Thymus (tissue), 11 donors: ENCODE data around the gene C6orf47. TPM values are rescaled to one million over a fixed set of nuclear protein-coding genes. Genes with fewer than 3 reads are reported as not detected.

Experiments used
- DNase-seq, 9 donors: peaks; one replicate each; pipeline ENCODE4 v3.0.0-alpha.2; 2013; ENCODE audit warnings: low spot score in 9 of 9, low read depth in 6 of 9, missing footprints in 1 of 9
- H3K27ac ChIP-seq, 2 donors: one replicate each; pipeline ENCODE4 v1.5.1; 2013; ENCODE audit warnings: control low read depth in 1 of 2, low read depth in 1 of 2, low read length in 1 of 2, mild to moderate bottlenecking in 1 of 2, moderate library complexity in 1 of 2
- H3K27me3 ChIP-seq, 2 donors: one replicate each; pipeline ENCODE4 v1.5.1; 2013; ENCODE audit warnings: low read length in 1 of 2; ENCODE audit not compliant: control insufficient read depth in 2 of 2, insufficient read depth in 1 of 2
- H3K36me3 ChIP-seq, 2 donors: one replicate each; pipeline ENCODE4 v1.5.1; 2013; ENCODE audit warnings: low read length in 1 of 2, mild to moderate bottlenecking in 1 of 2, moderate library complexity in 1 of 2; ENCODE audit not compliant: control insufficient read depth in 2 of 2, insufficient read depth in 2 of 2
- H3K4me1 ChIP-seq, 2 donors: one replicate each; pipeline ENCODE4 v1.5.1; 2013; ENCODE audit warnings: low read length in 2 of 2; ENCODE audit not compliant: control insufficient read depth in 2 of 2, insufficient read depth in 2 of 2
- H3K4me3 ChIP-seq, 2 donors: one replicate each; pipeline ENCODE4 v1.5.1; 2013; ENCODE audit warnings: low read length in 2 of 2, control low read depth in 1 of 2, mild to moderate bottlenecking in 1 of 2
- H3K9me3 ChIP-seq, 2 donors: one replicate each; pipeline ENCODE4 v1.5.1; 2013; ENCODE audit warnings: low read length in 1 of 2, mild to moderate bottlenecking in 1 of 2; ENCODE audit not compliant: control insufficient read depth in 2 of 2, insufficient read depth in 1 of 2
- WGBS: extraction: QIAGEN DNeasy Blood & Tissue Kit; methylation state at CpG from one replicate; pipeline ENCODE4 v1.1.7; 2013; 5-methylcytosine and 5-hydroxymethylcytosine counted together
- polyA plus RNA-seq: library from polyadenylated mRNA; stranded (reverse); fragments of 200-250 nt; gene quantifications from one replicate; pipeline ENCODE4 v1.2.3, GENCODE V29; 2013
- total RNA-seq: library from RNA; stranded (reverse); fragments of 120-200 nt; gene quantifications from one replicate; pipeline ENCODE4 v1.2.4, GENCODE V29; 2013
- donor health status: healthy.

Gene C6orf47
- total and polyA plus RNA-seq, 2 donors: 16.7 to 19.1 TPM

DNA sequence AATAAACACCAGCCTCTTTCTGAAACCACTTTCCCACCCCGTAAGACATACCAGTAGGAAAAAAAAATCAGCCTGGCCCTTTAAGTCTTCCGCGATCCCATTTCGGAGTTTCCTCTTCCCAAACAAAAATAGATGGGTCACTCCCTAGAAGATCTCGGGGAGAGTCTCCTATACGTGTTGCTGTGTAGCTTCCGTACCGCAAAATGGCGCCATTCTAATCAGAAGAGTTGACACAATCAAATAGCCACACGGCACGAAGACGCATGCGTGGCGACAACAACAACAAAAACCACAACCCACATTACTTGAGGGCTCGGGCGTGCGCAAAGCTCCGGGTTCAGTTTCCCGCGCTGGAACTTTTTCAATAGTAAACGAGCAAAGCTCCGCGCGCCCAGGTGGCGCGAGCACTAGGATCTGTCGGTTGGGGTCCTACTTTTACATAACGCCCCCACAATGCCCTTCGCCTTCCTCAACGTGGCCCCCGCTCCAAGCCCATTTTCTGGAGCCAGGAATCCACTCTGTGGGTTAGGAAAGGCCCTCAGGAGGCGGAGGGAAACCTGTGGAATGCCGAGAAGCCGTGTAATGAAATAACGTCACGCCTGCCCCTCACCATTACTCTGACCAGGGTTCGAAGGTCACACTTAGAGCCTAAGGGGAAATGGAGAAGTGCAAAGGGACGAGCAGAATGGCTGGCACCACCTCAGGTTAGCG lies 4.4 kb upstream of the C6orf47 start, which contains the start of gene GPANK1:
TSS of gene GPANK1 (minus strand) at position 208 of the 711 bp plus-strand sequence. CDS start 519 bp downstream, outside the sequence.
- peak; percentile 82 to 98 (median 92) for DNase-seq
- under 1% methylated on average over 39 of the region's 39 CpGs for WGBS
- peak within 1 kb of the TSS; percentile 97 to 99 for H3K27ac ChIP-seq
- H3K9me3 ChIP-seq: no peaks in the 10 kb centered on the region
- peaks cover 35 to 59% of the 10 kb centered on the region in 2 donors for H3K4me1 ChIP-seq
- H3K4me3 ChIP-seq: peak within 1 kb of the TSS; percentile 91 to 97
- no peaks in the 10 kb centered on the region for H3K27me3 ChIP-seq
- H3K36me3 ChIP-seq: peaks cover 32 to 60% of the 10 kb centered on the region in 2 donors

- H3K27ac ChIP-seq: peak overlapping the region; percentile 97 to 99
- peak overlapping the region; percentile 91 to 97 for H3K4me3 ChIP-seq
- peaks cover 42 to 67% of the 10 kb centered on the region in 2 donors for H3K4me1 ChIP-seq
- no peaks in the 10 kb centered on the region for H3K27me3 ChIP-seq
- peak in 1 of 9 donors; percentile 46 for DNase-seq
- no peaks in the 10 kb centered on the region for H3K9me3 ChIP-seq
- peaks cover 24 to 54% of the 10 kb centered on the region in 2 donors for H3K36me3 ChIP-seq
- WGBS: 36% methylated on average over 17 of the region's 17 CpGs
Observed at GRCh38 chr6:31663961-31664789, 3.6 kb upstream of the C6orf47 start.

GRCh38 chr6:31663126-31663960 lies 2.8 kb upstream of the C6orf47 start:
- WGBS: 83% methylated on average over 9 of the region's 9 CpGs
- peaks cover 48 to 72% of the 10 kb centered on the region in 2 donors for H3K4me1 ChIP-seq
- H3K27ac ChIP-seq: peak overlapping the region; percentile 97 to 99
- H3K36me3 ChIP-seq: peaks cover 17 to 52% of the 10 kb centered on the region in 2 donors
- no peaks in the 10 kb centered on the region for H3K9me3 ChIP-seq
- no peak for DNase-seq
- H3K27me3 ChIP-seq: no peaks in the 10 kb centered on the region
- H3K4me3 ChIP-seq: peak overlapping the region; percentile 91 to 97

- no peak for DNase-seq
- no peak overlapping the region for H3K27ac ChIP-seq
- H3K9me3 ChIP-seq: no peaks in the 10 kb centered on the region
- H3K4me1 ChIP-seq: peaks cover 45 to 75% of the 10 kb centered on the region in 2 donors
- peak overlapping the region in 1 of 2 donors; percentile 97 for H3K4me3 ChIP-seq
- H3K27me3 ChIP-seq: no peaks in the 10 kb centered on the region
- peaks cover 18 to 49% of the 10 kb centered on the region in 2 donors for H3K36me3 ChIP-seq
- WGBS: 96% methylated on average over 12 of the region's 12 CpGs
Observed at GRCh38 chr6:31662124-31662723, 1.6 kb upstream of the C6orf47 start.

GRCh38 chr6:31661262-31662123 lies 915 bp upstream of the C6orf47 start:
- DNase-seq: no peak
- peaks cover 41 to 68% of the 10 kb centered on the region in 2 donors for H3K4me1 ChIP-seq
- WGBS: 95% methylated on average over 12 of the region's 12 CpGs
- peaks cover 18 to 44% of the 10 kb centered on the region in 2 donors for H3K36me3 ChIP-seq
- H3K9me3 ChIP-seq: no peaks in the 10 kb centered on the region
- peak overlapping the region in 1 of 2 donors; percentile 73 for H3K27ac ChIP-seq
- H3K4me3 ChIP-seq: peak overlapping the region; percentile 84 to 90
- H3K27me3 ChIP-seq: no peaks in the 10 kb centered on the region

DNA sequence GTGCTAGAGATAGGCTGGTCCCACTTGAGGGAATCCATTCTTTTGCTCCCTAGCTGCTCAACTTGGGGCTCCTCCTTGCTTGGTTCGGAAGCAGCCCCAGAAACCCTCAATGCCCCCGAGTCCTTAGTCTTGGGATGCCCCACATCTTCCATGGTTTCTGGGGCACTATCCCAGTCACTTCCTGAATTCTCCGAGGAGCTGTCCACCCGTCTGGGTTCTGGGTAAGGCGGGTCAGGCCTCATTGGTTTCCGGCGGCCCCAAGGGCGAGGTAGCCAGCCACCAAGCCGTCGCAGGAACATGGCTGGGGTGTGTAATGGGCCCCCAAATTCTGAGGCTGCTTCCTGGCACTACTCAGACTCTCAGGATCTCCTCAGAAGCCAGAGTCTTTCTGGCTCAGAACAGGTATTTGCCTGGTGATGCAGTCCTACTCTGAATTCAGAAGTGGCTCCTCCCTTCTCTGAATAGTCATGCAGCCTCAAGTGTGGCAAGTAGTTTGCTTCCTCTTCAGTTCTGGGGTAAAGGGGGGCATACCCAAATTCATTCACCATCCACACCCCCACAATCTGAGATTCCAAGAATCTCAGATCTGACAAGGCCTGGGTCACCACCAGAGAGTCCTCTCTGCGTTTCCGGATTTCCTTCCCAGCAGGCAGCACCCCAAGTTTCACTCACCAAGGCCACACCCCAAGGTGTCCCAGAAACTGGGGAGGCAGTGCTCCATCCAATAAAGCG lies 763 bp downstream of the C6orf47 start:
- peaks cover 18 to 54% of the 10 kb centered on the region in 2 donors for H3K36me3 ChIP-seq
- DNase-seq: peak in 1 of 9 donors; percentile 60
- peak overlapping the region; percentile 84 to 90 for H3K4me3 ChIP-seq
- no peaks in the 10 kb centered on the region for H3K9me3 ChIP-seq
- WGBS: 50% methylated on average over 13 of the region's 13 CpGs
- H3K27ac ChIP-seq: peak overlapping the region; percentile 79 to 88
- H3K27me3 ChIP-seq: no peaks in the 10 kb centered on the region
- peaks cover 41 to 65% of the 10 kb centered on the region in 2 donors for H3K4me1 ChIP-seq

- no peak for DNase-seq
- H3K27me3 ChIP-seq: no peaks in the 10 kb centered on the region
- H3K4me1 ChIP-seq: peaks cover 38 to 62% of the 10 kb centered on the region in 2 donors
- peak overlapping the region; percentile 84 to 90 for H3K4me3 ChIP-seq
- H3K36me3 ChIP-seq: peaks cover 18 to 54% of the 10 kb centered on the region in 2 donors
- H3K27ac ChIP-seq: no peak overlapping the region
- H3K9me3 ChIP-seq: no peaks in the 10 kb centered on the region
- 97% methylated on average over 13 of the region's 13 CpGs for WGBS
Observed at GRCh38 chr6:31658983-31659648, 1.5 kb downstream of the C6orf47 start.
